ENCODE results near the gene MAK.

DNA sequence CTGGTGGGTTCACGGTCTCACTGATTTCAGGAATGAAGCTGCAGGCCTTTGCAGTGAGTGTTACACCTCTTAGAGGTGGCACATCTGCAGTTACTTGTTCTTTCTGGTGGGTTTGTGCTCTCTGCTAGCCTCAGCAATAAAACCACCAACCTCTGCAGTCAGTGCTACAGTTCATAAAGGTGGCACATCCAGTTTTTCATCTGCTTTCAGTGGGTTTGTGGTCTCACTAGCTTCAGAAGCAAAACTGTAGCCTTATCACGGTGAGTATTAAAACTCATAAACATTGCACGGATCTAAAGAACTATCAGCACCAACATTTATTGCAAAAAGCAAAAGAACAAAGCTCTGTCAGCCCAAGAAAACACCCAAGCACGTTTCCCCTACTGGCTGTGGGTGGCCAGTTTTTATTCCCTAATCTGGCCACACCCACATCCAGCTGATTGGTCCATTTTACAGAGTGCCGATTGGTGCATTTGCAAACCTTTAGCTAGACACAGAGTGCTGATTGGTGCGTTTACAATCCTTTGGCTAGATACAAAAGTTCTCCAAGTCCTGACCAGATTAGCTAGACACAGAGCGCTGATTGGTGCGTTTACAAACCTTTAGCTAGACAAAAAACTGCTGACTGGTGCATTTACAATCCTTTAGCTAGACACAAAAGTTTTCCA, 118.9 kb downstream of the MAK start:
- TF ChIP-seq, protein P1, sequence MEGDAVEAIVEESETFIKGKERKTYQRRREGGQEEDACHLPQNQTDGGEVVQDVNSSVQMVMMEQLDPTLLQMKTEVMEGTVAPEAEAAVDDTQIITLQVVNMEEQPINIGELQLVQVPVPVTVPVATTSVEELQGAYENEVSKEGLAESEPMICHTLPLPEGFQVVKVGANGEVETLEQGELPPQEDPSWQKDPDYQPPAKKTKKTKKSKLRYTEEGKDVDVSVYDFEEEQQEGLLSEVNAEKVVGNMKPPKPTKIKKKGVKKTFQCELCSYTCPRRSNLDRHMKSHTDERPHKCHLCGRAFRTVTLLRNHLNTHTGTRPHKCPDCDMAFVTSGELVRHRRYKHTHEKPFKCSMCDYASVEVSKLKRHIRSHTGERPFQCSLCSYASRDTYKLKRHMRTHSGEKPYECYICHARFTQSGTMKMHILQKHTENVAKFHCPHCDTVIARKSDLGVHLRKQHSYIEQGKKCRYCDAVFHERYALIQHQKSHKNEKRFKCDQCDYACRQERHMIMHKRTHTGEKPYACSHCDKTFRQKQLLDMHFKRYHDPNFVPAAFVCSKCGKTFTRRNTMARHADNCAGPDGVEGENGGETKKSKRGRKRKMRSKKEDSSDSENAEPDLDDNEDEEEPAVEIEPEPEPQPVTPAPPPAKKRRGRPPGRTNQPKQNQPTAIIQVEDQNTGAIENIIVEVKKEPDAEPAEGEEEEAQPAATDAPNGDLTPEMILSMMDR (IDR thresholded peaks at IDR 0.05): no peak
- TF ChIP-seq POLR2A (IDR thresholded peaks at IDR 0.05): no peak

Data from esophagus squamous epithelium (tissue), 4 donors.